ENCODE data around the gene LRRC3C. TPM values are rescaled to one million over a fixed set of nuclear protein-coding genes. Genes with fewer than 3 reads are reported as not detected.
"Not testable (repeated sequence)": the region's sequence is repeated elsewhere in the genome, so short reads cannot be mapped to it uniquely, and the experiment has no call there.

LRRC3C gene
- total and polyA plus RNA-seq, 3 donors from 2014 or later: 0.47 to 0.78 TPM; not detected in 1

DNA sequence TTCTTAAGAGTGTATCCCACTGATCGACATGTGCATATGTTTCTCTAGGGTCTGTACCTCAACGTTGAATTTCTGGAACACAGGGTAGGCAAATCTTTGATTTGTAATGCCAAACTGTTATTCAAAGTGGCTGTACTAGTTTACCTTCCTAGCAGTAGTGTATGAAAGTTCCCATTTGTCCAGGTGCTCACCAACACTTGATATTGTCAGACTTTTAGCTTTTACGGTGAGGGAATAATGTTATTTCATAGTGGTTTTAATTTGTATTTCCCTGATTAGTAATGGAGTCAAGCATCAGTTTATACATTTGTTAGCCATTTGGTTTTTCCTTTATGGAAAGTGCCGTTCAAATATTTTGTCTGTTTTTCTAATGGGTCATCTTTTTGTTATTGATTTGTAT is 29.4 kb upstream of the LRRC3C start:
- TF ChIP-seq POLR2A (IDR thresholded peaks at IDR 0.05): no peak
- TF ChIP-seq, protein P1, sequence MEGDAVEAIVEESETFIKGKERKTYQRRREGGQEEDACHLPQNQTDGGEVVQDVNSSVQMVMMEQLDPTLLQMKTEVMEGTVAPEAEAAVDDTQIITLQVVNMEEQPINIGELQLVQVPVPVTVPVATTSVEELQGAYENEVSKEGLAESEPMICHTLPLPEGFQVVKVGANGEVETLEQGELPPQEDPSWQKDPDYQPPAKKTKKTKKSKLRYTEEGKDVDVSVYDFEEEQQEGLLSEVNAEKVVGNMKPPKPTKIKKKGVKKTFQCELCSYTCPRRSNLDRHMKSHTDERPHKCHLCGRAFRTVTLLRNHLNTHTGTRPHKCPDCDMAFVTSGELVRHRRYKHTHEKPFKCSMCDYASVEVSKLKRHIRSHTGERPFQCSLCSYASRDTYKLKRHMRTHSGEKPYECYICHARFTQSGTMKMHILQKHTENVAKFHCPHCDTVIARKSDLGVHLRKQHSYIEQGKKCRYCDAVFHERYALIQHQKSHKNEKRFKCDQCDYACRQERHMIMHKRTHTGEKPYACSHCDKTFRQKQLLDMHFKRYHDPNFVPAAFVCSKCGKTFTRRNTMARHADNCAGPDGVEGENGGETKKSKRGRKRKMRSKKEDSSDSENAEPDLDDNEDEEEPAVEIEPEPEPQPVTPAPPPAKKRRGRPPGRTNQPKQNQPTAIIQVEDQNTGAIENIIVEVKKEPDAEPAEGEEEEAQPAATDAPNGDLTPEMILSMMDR (IDR thresholded peaks at IDR 0.05): no peak
- no peaks in the 10 kb centered on the region for H3K9me3 ChIP-seq
- DNase-seq: no peak
- no peaks in the 10 kb centered on the region for H3K27me3 ChIP-seq
- H3K4me1 ChIP-seq: no peaks in the 10 kb centered on the region
- intact Hi-C loops (cut with DNase I; ENCODE audit: low total_unique reads): no loop called here
- H3K27ac ChIP-seq: no peak overlapping the region
- no peak overlapping the region for H3K4me3 ChIP-seq
- 90 to 97% methylated on average over 4 of the region's 4 CpGs for WGBS, 2 donors
- H3K36me3 ChIP-seq (ENCODE audit: low read depth, missing control alignments): no peaks in the 10 kb centered on the region

DNA sequence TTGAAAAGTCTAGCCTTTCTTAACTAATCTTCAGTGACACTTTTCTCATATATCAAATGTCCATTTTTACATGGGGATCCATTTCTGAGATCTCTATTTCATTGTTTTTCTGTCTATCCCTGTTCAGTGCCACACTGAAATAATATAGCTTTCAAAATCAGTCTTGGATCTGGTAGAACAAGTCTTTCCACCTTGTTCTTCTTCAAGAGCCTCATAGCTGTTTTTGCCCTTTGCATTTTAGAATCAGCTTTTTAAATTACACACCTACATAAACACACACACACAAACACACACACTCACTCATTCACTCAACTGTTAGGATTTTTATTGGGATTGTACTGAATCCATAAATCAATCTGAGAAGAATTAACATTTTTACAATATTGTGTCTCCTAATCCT is 28.3 kb upstream of the LRRC3C start:
- H3K36me3 ChIP-seq (ENCODE audit: low read depth, missing control alignments): no peaks in the 10 kb centered on the region
- no peaks in the 10 kb centered on the region for H3K27me3 ChIP-seq
- H3K4me3 ChIP-seq: no peak overlapping the region
- H3K9me3 ChIP-seq: no peaks in the 10 kb centered on the region
- intact Hi-C loops (cut with DNase I; ENCODE audit: low total_unique reads): no loop called here
- TF ChIP-seq POLR2A (IDR thresholded peaks at IDR 0.05): no peak
- TF ChIP-seq, protein P1 (IDR thresholded peaks at IDR 0.05): no peak
- no peak for DNase-seq
- no peaks in the 10 kb centered on the region for H3K4me1 ChIP-seq
- H3K27ac ChIP-seq: no peak overlapping the region

DNA sequence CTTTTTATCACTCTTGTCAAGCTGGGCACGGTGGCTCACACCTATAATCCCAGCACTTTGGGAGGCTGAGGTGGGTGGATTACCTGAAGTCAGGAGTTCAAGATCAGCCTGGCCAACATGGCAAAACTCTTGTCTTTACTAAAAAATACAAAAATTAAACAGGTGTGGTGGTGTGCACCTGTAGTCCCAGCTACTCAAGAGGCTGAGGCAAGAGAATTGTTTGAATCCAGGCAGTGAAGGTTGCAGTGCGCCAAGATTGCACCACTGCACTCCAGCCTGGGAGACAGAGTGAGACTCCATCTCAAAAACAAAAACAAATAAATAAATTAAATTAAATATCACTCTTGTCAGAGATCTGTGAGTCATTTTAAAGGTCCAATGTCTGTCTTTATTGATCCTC is 25.5 kb upstream of the LRRC3C start:
- H3K9me3 ChIP-seq; H3K4me1 ChIP-seq; H3K4me3 ChIP-seq; intact Hi-C loops (cut with DNase I; ENCODE audit: low total_unique reads); H3K27me3 ChIP-seq; H3K27ac ChIP-seq; DNase-seq; H3K36me3 ChIP-seq (ENCODE audit: low read depth, missing control alignments): not testable (repeated sequence)
- 89 to 94% methylated on average over 2 of the region's 2 CpGs for WGBS, 2 donors

DNA sequence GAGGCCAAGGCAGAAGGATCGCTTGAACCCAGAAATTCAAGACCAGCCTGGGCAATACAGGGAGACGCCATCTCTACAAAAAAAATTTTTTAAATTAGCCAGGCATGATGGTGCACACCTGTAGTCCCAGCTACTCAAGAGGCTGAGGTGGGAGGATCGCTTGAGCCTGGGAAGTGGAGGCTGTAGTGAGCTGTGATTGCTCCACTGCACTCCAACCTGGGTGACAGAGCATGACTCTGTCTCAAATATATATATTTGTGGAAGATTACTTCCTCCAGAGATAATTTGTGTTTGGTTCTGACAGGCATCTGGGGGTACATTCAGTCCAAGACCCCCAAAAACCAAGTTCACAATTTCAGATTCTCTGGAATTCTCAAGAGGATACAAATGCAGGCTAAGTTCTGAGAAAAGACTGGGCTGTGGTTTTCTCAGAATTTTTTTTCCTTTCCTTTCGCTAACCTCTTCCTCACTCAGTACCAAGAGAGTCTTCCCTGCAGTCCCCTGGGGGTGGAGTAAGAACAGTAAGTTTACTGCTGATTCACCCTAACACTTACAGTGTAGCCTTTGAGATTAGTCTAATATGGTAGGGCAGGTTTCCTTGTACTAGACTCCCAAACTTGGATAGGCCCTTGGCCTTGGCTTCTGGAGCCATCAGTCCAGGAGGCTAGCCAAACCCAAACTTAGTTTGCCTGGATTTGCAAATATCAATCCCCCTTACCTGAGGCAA is 24.2 kb upstream of the LRRC3C start:
- no peak for DNase-seq
- TF ChIP-seq POLR2A (IDR thresholded peaks at IDR 0.05): no peak
- TF ChIP-seq, protein P1 (IDR thresholded peaks at IDR 0.05): no peak
- Histone ChIP-seq H3K36me3 (ENCODE audit: low read depth, missing control alignments) (no peaks in the 10 kb centered on the region), H3K27ac (no peak overlapping the region), H3K4me3 (no peak overlapping the region), H3K4me1 (no peaks in the 10 kb centered on the region), H3K27me3 (no peaks in the 10 kb centered on the region), H3K9me3 (no peaks in the 10 kb centered on the region)
- WGBS, 2 donors: 84 to 87% methylated on average over 4 of the region's 4 CpGs
- intact Hi-C loops (cut with DNase I; ENCODE audit: low total_unique reads): no loop called here

DNA sequence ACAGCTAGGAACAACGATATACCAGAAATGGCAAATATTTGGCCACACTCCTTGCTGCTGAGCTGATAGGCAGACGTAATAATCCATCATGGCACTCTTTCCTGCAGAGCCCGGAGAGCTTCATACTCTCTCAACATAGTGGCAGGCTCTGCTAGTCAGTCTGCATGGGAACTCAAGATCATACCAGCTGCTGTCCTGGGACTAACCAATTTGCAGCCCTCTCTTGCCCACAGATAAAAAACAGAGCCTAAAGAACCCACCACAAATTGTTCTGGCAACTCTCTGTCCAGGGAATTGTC is 22.6 kb upstream of the LRRC3C start:
- intact Hi-C loops (cut with DNase I; ENCODE audit: low total_unique reads): no loop called here
- no peak overlapping the region for H3K27ac ChIP-seq
- no peak for DNase-seq
- TF ChIP-seq, protein P1 (IDR thresholded peaks at IDR 0.05): no peak
- no peak for TF ChIP-seq POLR2A (IDR thresholded peaks at IDR 0.05)
- 82 to 83% methylated on average over 3 of the region's 3 CpGs for WGBS, 2 donors
- no peaks in the 10 kb centered on the region for H3K36me3 ChIP-seq (ENCODE audit: low read depth, missing control alignments)
- no peaks in the 10 kb centered on the region for H3K27me3 ChIP-seq
- no peak overlapping the region for H3K4me3 ChIP-seq
- no peaks in the 10 kb centered on the region for H3K4me1 ChIP-seq
- no peaks in the 10 kb centered on the region for H3K9me3 ChIP-seq
